Heart right ventricle (tissue), 16 donors: ENCODE measurements around the gene HTR6. TPM values are rescaled to one million over a fixed set of nuclear protein-coding genes. Genes with fewer than 3 reads are reported as not detected.

ENCODE experiments used
- ATAC-seq, 8 donors: fragments of 200-7000 bp; cut with Tn5 transposase; one replicate each; pipeline ENCODE4 v1.9.1; 2020; ENCODE audit warnings: mild to moderate bottlenecking in 8 of 8, moderate library complexity in 8 of 8, moderate number of reproducible peaks in 1 of 8
- DNase-seq, 2 donors: peaks; one replicate each; pipeline ENCODE4 v3.0.0-alpha.2; 2020
- H3K27ac ChIP-seq, 10 donors: fragments of 200-600 bp; sonication (generic) in 2 of 10; one replicate each; pipeline versions ENCODE4 v1.5.0 to v1.8.0; 2020 to 2022; ENCODE audit warnings: mild to moderate bottlenecking in 3 of 10
- H3K27me3 ChIP-seq, 7 donors: fragments of 200-600 bp; one replicate each; pipeline ENCODE4 v1.8.0; 2021 to 2022; ENCODE audit warnings: mild to moderate bottlenecking in 2 of 7
- H3K36me3 ChIP-seq, 9 donors: fragments of 200-600 bp; sonication (generic) in 1 of 9; one replicate each; pipeline versions ENCODE4 v1.5.0 to v1.8.0; 2020 to 2022; ENCODE audit warnings: mild to moderate bottlenecking in 2 of 9
- H3K4me1 ChIP-seq, 9 donors: fragments of 200-600 bp; sonication (generic) in 1 of 9; one replicate each; pipeline versions ENCODE4 v1.5.0 to v1.8.0; 2020 to 2022; ENCODE audit warnings: mild to moderate bottlenecking in 4 of 9
- H3K4me3 ChIP-seq, 10 donors: fragments of 200-600 bp; sonication (generic) in 2 of 10; one replicate each; pipeline versions ENCODE4 v1.5.0 to v1.8.0; 2020 to 2022; ENCODE audit warnings: mild to moderate bottlenecking in 7 of 10, moderate library complexity in 2 of 10
- H3K9me3 ChIP-seq, 11 donors: fragments of 200-600 bp in 10 of 11; sonication (generic) in 2 of 11; one replicate each; pipeline versions ENCODE4 v1.5.0 to v1.8.0; 2013 to 2022; ENCODE audit warnings: mild to moderate bottlenecking in 2 of 11, control low read depth in 1 of 11, moderate library complexity in 1 of 11
- WGBS, 2 donors: extraction: QIAGEN DNeasy Blood & Tissue Kit; methylation state at CpG; one replicate each; pipeline ENCODE4 v1.1.7; 2013; ENCODE audit warnings: inconsistent platforms in 1 of 2; 5-methylcytosine and 5-hydroxymethylcytosine counted together
- intact Hi-C, 10 donors: fragments of 100-400 bp; cut with DNase I; formaldehyde crosslinking; loops; one replicate each; pipeline versions ENCODE4 v1.11.1 to v1.14.2; 2022
- polyA plus RNA-seq, 2 donors: library from polyadenylated mRNA; stranded (reverse); fragments of 200-250 nt; gene quantifications; one replicate each; pipeline ENCODE4 v1.2.3, GENCODE V29; 2013
- total RNA-seq, 10 donors: library from RNA; stranded (reverse); fragmentation: NEBNext Ultra II Directional in 3 of 10; extraction: Animal tissue kit (Norgen Biotek cat#: 25700) in 3 of 10; gene quantifications; one replicate each; pipeline versions ENCODE4 v1.2.1 to v1.2.4, GENCODE V29; 2021 to 2023
- TF ChIP-seq, protein P1 (sequence below), 9 donors: fragments of 200-600 bp; sonication (generic) in 2 of 9; IDR thresholded peaks; one replicate each; pipeline versions ENCODE4 v1.5.0 to v1.8.0; 2021 to 2022; ENCODE audit warnings: antibody characterized with exemption in 9 of 9, mild to moderate bottlenecking in 5 of 9, moderate library complexity in 1 of 9
- donor health status: Arrhythmogenic right ventricular cardiomyopathy.
- donor health status: ischemic (EF 13 %, LVEDD 7.1; RV severe dilation, severe dysfunction).
- donor health status: healthy with polysubstance abuse.
- donor health status: DM: no; HTN: yes; CAD: no.
- donor health status: DM: no; HTN: no; CAD: no.
- donor health status: ischemic (EF 25% LVEDD 6.9; RV normal size, moderate dysfunction).
- donor health status: ischemic (EF 25% LVEDD 5.7; RV mildly dilated, moderate dysfunction).
- donor health status: healthy.
- donor health status: DM: yes; HTN: yes; CAD: no.
- donor health status: Ischemic cardiomyopathy.
- donor health status: ischemic (EF 35%, LVEDD 5.7; RV mildly dilated, moderate dysfunction).
- donor health status: nonischemic (EF 11% LVEDD 7.7; RV severe dilation, severe dysfunction).
- donor health status: DM: yes; HTN: yes; CAD: no.
- donor health status: PGD.
- donor health status: ischemic (EF 29% LVEDD 5.4; RV normal size, mild dysfunction).
- donor health status: nonischemic (EF 23%, LVEDD 6.1; RV moderate dilation, normal function).

Gene HTR6
- total and polyA plus RNA-seq, 12 donors = not detected

DNA sequence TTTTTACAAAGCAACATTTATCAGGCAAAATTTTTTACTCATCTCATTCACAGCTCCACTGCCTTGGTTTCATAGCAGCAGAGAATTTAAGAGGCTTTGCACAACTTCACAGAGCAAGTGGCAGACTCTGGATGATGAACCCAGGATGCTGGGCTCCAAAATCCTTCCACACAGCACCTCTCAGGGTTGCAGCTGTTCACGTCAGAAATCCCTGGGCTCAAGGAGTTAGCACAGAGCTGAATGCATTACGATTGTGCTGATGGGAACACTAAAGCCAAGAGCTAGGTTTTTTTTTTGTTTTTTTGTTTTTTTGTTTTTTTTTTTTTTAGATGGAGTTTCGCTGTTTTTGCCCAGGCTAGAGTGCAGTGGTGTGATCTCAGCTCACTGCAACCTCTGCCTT, 2.4 kb upstream of the HTR6 start:
- intact Hi-C loops = loop anchor here in 5 of 10 donors (1.0 to 5.0 kb wide), 3 partner anchors 40 to 42 kb away; no protein-coding TSS in a partner anchor

DNA sequence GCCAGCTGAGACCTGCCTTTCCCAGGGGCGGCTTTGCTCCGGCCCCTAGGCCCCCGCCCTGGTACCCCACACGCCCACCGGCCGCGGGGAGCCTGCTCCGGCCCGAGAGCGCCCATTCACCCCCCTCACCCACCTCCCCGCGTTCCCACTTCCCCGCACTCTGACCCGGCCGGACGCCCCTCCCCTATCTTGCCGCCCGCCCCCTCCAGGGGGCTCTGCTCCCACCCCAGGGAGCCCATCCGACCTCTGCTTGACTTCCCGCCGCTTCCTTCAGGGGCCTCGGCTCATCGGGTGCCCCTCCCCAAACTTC, 466 bp downstream of the HTR6 start:
- peaks cover 0 to 12% (median 1%) of the 10 kb centered on the region in 9 donors for H3K4me1 ChIP-seq
- TF ChIP-seq, protein P1, sequence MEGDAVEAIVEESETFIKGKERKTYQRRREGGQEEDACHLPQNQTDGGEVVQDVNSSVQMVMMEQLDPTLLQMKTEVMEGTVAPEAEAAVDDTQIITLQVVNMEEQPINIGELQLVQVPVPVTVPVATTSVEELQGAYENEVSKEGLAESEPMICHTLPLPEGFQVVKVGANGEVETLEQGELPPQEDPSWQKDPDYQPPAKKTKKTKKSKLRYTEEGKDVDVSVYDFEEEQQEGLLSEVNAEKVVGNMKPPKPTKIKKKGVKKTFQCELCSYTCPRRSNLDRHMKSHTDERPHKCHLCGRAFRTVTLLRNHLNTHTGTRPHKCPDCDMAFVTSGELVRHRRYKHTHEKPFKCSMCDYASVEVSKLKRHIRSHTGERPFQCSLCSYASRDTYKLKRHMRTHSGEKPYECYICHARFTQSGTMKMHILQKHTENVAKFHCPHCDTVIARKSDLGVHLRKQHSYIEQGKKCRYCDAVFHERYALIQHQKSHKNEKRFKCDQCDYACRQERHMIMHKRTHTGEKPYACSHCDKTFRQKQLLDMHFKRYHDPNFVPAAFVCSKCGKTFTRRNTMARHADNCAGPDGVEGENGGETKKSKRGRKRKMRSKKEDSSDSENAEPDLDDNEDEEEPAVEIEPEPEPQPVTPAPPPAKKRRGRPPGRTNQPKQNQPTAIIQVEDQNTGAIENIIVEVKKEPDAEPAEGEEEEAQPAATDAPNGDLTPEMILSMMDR (IDR thresholded peaks at IDR 0.05) = no peak
- peaks cover 21 to 69% (median 56%) of the 10 kb centered on the region in 7 donors for H3K27me3 ChIP-seq
- DNase-seq (no peak), ATAC-seq (no peak)
- no peaks in the 10 kb centered on the region for H3K9me3 ChIP-seq
- peak overlapping the region in 7 of 10 donors; percentile 21 to 39 (median 24) for H3K4me3 ChIP-seq
- H3K27ac ChIP-seq = no peak overlapping the region
- no peaks in the 10 kb centered on the region for H3K36me3 ChIP-seq
- 0 to 1% methylated on average over 12 to 23 of the region's 23 CpGs for WGBS, 2 donors
- intact Hi-C loops = loop anchor here in 1 of 10 donors (5.0 kb wide), 1 partner anchor 37 kb away; no protein-coding TSS in a partner anchor

More for the DNA sequence above, 2.4 kb upstream of the HTR6 start:
- H3K4me1 ChIP-seq = peaks cover 3 to 24% (median 6%) of the 10 kb centered on the region in 9 donors
- TF ChIP-seq, protein P1 (IDR thresholded peaks at IDR 0.05) = no peak
- no peak overlapping the region for H3K4me3 ChIP-seq
- H3K9me3 ChIP-seq = no peaks in the 10 kb centered on the region
- H3K27me3 ChIP-seq = peaks cover 21 to 53% (median 45%) of the 10 kb centered on the region in 7 donors
- H3K36me3 ChIP-seq = peaks cover 0 to 17% (median 0%) of the 10 kb centered on the region in 9 donors
- no peak for ATAC-seq
- DNase-seq = no peak
- no peak overlapping the region for H3K27ac ChIP-seq
- 66 to 67% methylated on average over 3 of the region's 3 CpGs for WGBS, 2 donors

GRCh38 chr1:19665496-19666465, 1.1 kb downstream of the HTR6 start:
- peak in 1 of 8 donors; percentile 8 for ATAC-seq
- intact Hi-C loops = loop anchor here in 1 of 10 donors (5.0 kb wide), 1 partner anchor 37 kb away; no protein-coding TSS in a partner anchor

DNA sequence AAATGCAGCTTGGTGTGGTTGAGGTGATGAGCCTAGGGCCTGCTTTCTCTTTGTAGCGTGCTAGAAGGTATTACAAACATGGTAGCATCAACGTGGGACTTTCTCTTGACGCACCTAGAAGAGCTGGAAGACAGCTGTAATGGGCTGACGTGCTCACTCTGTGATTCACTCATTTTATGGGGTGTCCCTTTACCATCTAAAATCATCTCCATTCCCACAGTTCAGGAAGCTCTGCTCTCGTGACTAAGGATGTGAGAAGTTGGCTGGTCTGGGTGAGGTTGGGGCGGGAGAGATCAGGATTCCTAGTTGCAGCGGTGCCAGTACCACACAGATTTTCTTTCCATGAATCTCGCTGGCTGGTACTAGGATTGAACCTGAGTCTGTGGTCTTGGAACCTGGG, 4.2 kb downstream of the HTR6 start:
- no peaks in the 10 kb centered on the region for H3K9me3 ChIP-seq
- H3K4me3 ChIP-seq = no peak overlapping the region
- H3K4me1 ChIP-seq = peaks cover 0 to 12% (median 0%) of the 10 kb centered on the region in 9 donors
- H3K36me3 ChIP-seq = no peaks in the 10 kb centered on the region
- ATAC-seq (no peak), DNase-seq (no peak)
- intact Hi-C loops = loop anchor here in 1 of 10 donors (5.0 kb wide), 1 partner anchor 33 kb away; no protein-coding TSS in a partner anchor
- 73 to 86% methylated on average over 8 of the region's 8 CpGs for WGBS, 2 donors
- H3K27me3 ChIP-seq = peaks cover 21 to 68% (median 48%) of the 10 kb centered on the region in 7 donors
- TF ChIP-seq, protein P1 (IDR thresholded peaks at IDR 0.05) = no peak
- H3K27ac ChIP-seq = no peak overlapping the region

More at GRCh38 chr1:19665496-19666465, 1.1 kb downstream of the HTR6 start:
- H3K4me3 ChIP-seq = no peak overlapping the region
- H3K27ac ChIP-seq = no peak overlapping the region
- H3K9me3 ChIP-seq = no peaks in the 10 kb centered on the region
- no peaks in the 10 kb centered on the region for H3K36me3 ChIP-seq
- DNase-seq = no peak
- peaks cover 0 to 12% (median 0%) of the 10 kb centered on the region in 9 donors for H3K4me1 ChIP-seq
- WGBS, 2 donors = 12 to 14% methylated on average over 83 to 84 of the region's 84 CpGs
- H3K27me3 ChIP-seq = peaks cover 21 to 70% (median 56%) of the 10 kb centered on the region in 7 donors
- TF ChIP-seq, protein P1 (IDR thresholded peaks at IDR 0.05) = no peak
